Stimulated activated CD8-positive, alpha-beta memory T cell treated with anti-CD3 and anti-CD28 coated beads, Interleukin-4, amount 100 ng/mL, for 4 hours (primary cell): ENCODE results near the gene ZFYVE26.
"Not testable (repeated sequence)": the region's sequence is repeated elsewhere in the genome, so short reads cannot be mapped to it uniquely, and the experiment has no call there.

Experiments used
- DNase-seq, 2 donors: peaks; one replicate each; pipeline ENCODE4 v3.0.0-alpha.2; 2020; ENCODE audit warnings: low read depth in 2 of 2, low spot score in 1 of 2

Gene ZFYVE26

GRCh38 chr14:67816326-67817002, at the start of gene ZFYVE26:
Gene ZFYVE26 (minus strand): TSS chr14:67816590. CDS start chr14:67815963, 627 bp downstream.
- peak; percentile 66 to 80 for DNase-seq

- DNase-seq, result no peak
Observed at GRCh38 chr14:67863223-67863622, 46.8 kb upstream of the ZFYVE26 start.

GRCh38 chr14:67859169-67859749, 42.9 kb upstream of the ZFYVE26 start:
- DNase-seq, result no peak

GRCh38 chr14:67857778-67858350, 41.5 kb upstream of the ZFYVE26 start:
- no peak for DNase-seq

GRCh38 chr14:67856827-67857226, 40.4 kb upstream of the ZFYVE26 start:
- no peak for DNase-seq

GRCh38 chr14:67853715-67854114, 37.3 kb upstream of the ZFYVE26 start:
- no peak for DNase-seq

- DNase-seq, result no peak
Observed at GRCh38 chr14:67852926-67853604, 36.7 kb upstream of the ZFYVE26 start.

- DNase-seq, result no peak
Observed at GRCh38 chr14:67851785-67852410, 35.5 kb upstream of the ZFYVE26 start.

- no peak for DNase-seq
Observed at GRCh38 chr14:67850066-67850830, 33.9 kb upstream of the ZFYVE26 start.

- no peak for DNase-seq
Observed at GRCh38 chr14:67846029-67846610, 29.7 kb upstream of the ZFYVE26 start.

GRCh38 chr14:67837011-67837624, 20.7 kb upstream of the ZFYVE26 start:
- DNase-seq, result no peak

- no peak for DNase-seq
Observed at GRCh38 chr14:67835596-67835995, 19.2 kb upstream of the ZFYVE26 start.

GRCh38 chr14:67833403-67833802, 17.0 kb upstream of the ZFYVE26 start:
- no peak for DNase-seq

- DNase-seq, result no peak
Observed at GRCh38 chr14:67831113-67831512, 14.7 kb upstream of the ZFYVE26 start.

- no peak for DNase-seq
Observed at GRCh38 chr14:67821121-67821520, 4.7 kb upstream of the ZFYVE26 start.

GRCh38 chr14:67820428-67820971, 4.1 kb upstream of the ZFYVE26 start:
- no peak for DNase-seq

GRCh38 chr14:67819563-67820421, 3.4 kb upstream of the ZFYVE26 start, which contains the start of gene RAD51B:
Gene RAD51B (plus strand): TSS chr14:67819779.
- peak; percentile 69 to 70 for DNase-seq

GRCh38 chr14:67818476-67818875, 2.1 kb upstream of the ZFYVE26 start:
- not testable (repeated sequence) for DNase-seq
